ENCODE results near the gene TSPAN13. TPM values are rescaled to one million over a fixed set of nuclear protein-coding genes. Genes with fewer than 3 reads are reported as not detected.
A peak's percentile ranks its signal among the peaks of the same experiment; 100 is the strongest.
"Not testable (repeated sequence)": the region's sequence is repeated elsewhere in the genome, so short reads cannot be mapped to it uniquely, and the experiment has no call there.

The TSPAN13 gene
- total RNA-seq, 1 experiment from 2014 or later = 14.0 TPM

- CTCF ChIA-PET = no interaction called here
- Mint-ChIP-seq H3K9me3 (ENCODE audit: unreplicated experiment) (no peaks in the 10 kb centered on the region), H3K4me3 (ENCODE audit: unreplicated experiment) (no peak overlapping the region), H3K27ac (ENCODE audit: low read depth, unreplicated experiment) (no peak overlapping the region), H3K27me3 (ENCODE audit: insufficient read depth, unreplicated experiment) (no peaks in the 10 kb centered on the region), H3K36me3 (ENCODE audit: insufficient read depth, unreplicated experiment) (peaks cover 5% of the 10 kb centered on the region), H3K4me1 (ENCODE audit: insufficient read depth, unreplicated experiment) (peaks cover 6% of the 10 kb centered on the region)
- POLR2A ChIA-PET = no interaction called here
- no peak for TF ChIP-seq CTCF (IDR thresholded peaks at IDR 0.05; ENCODE audit: unreplicated experiment)
- intact Hi-C loops (cut with micrococcal nuclease) = no loop called here
- no TSS peak for BruUV-seq (replicated peaks)
- no peak for DNase-seq (ENCODE audit: unreplicated experiment)
These were observed 8.6 kb downstream of the TSPAN13 start for GRCh38 chr7:16762177-16762576.

GRCh38 chr7:16764942-16765341 is 11.4 kb downstream of the TSPAN13 start:
- H3K27ac Mint-ChIP-seq (ENCODE audit: low read depth, unreplicated experiment) = no peak overlapping the region

GRCh38 chr7:16765436-16765859 is 11.9 kb downstream of the TSPAN13 start:
- H3K27ac Mint-ChIP-seq (ENCODE audit: low read depth, unreplicated experiment) = no peak overlapping the region
- ChIA-PET POLR2A (interaction anchor here (8.5 kb wide), 1 partner anchor 9 kb away, joined by 85 read pairs; the partner anchor contains the start of gene TSPAN13), CTCF (interaction anchor here (0.6 to 1.5 kb wide), 2 partner anchors 70 to 90 kb away, joined by 3 read pairs; no protein-coding TSS in a partner anchor)
- no peak overlapping the region for H3K4me3 Mint-ChIP-seq (ENCODE audit: unreplicated experiment)
- peaks cover 5% of the 10 kb centered on the region for H3K36me3 Mint-ChIP-seq (ENCODE audit: insufficient read depth, unreplicated experiment)
- no TSS peak for BruUV-seq (replicated peaks)
- intact Hi-C loops (cut with micrococcal nuclease) = no loop called here
- peaks cover 3% of the 10 kb centered on the region for H3K4me1 Mint-ChIP-seq (ENCODE audit: insufficient read depth, unreplicated experiment)
- no peaks in the 10 kb centered on the region for H3K27me3 Mint-ChIP-seq (ENCODE audit: insufficient read depth, unreplicated experiment)
- no peak for TF ChIP-seq CTCF (IDR thresholded peaks at IDR 0.05; ENCODE audit: unreplicated experiment)
- H3K9me3 Mint-ChIP-seq (ENCODE audit: unreplicated experiment) = no peaks in the 10 kb centered on the region
- DNase-seq (ENCODE audit: unreplicated experiment) = no peak

More at GRCh38 chr7:16764942-16765341, 11.4 kb downstream of the TSPAN13 start:
- POLR2A ChIA-PET = interaction anchor here (1.0 to 8.5 kb wide), 2 partner anchors 9 to 11 kb away, joined by 4 to 85 read pairs; partner anchors contain the start of gene TSPAN13
- CTCF ChIA-PET = interaction anchor here (0.6 to 1.3 kb wide), 2 partner anchors 36 to 90 kb away, joined by 3 read pairs; no protein-coding TSS in a partner anchor
- peaks cover 5% of the 10 kb centered on the region for H3K36me3 Mint-ChIP-seq (ENCODE audit: insufficient read depth, unreplicated experiment)
- no peaks in the 10 kb centered on the region for H3K27me3 Mint-ChIP-seq (ENCODE audit: insufficient read depth, unreplicated experiment)
- no peak for DNase-seq (ENCODE audit: unreplicated experiment)
- intact Hi-C loops (cut with micrococcal nuclease) = no loop called here
- peaks cover 2% of the 10 kb centered on the region for H3K4me1 Mint-ChIP-seq (ENCODE audit: insufficient read depth, unreplicated experiment)
- TF ChIP-seq CTCF (IDR thresholded peaks at IDR 0.05; ENCODE audit: unreplicated experiment) = no peak
- no peak overlapping the region for H3K4me3 Mint-ChIP-seq (ENCODE audit: unreplicated experiment)
- H3K9me3 Mint-ChIP-seq (ENCODE audit: unreplicated experiment) = no peaks in the 10 kb centered on the region
- BruUV-seq (replicated peaks) = no TSS peak

DNA sequence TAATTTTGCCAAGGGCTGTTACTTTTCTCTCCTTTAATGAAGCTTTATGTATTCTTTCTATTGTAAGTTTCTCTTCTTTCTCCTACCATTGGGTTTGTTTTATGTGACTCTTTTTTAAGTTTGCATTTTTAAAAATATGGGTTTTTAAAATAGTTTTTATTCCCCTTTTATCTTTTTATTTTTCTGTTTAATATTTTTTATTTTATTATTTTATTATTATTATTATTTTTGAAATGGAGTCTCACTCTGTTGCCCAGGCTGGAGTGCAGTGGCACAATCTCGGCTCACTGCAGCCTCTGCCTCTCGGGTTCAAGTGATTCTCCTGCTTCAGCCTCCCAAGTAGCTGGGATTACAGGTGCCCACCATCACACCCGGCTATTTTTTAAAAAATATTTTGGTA is 16.4 kb downstream of the TSPAN13 start:
- Mint-ChIP-seq H3K27ac (ENCODE audit: low read depth, unreplicated experiment) (peak overlapping the region; percentile 65), H3K4me1 (ENCODE audit: insufficient read depth, unreplicated experiment) (peaks cover 22% of the 10 kb centered on the region)
- DNase-seq (ENCODE audit: unreplicated experiment); BruUV-seq (replicated peaks); H3K4me3 Mint-ChIP-seq (ENCODE audit: unreplicated experiment); H3K27me3 Mint-ChIP-seq (ENCODE audit: insufficient read depth, unreplicated experiment); intact Hi-C loops (cut with micrococcal nuclease); H3K36me3 Mint-ChIP-seq (ENCODE audit: insufficient read depth, unreplicated experiment); H3K9me3 Mint-ChIP-seq (ENCODE audit: unreplicated experiment): not testable (repeated sequence)
- ChIA-PET POLR2A (interaction anchor here (0.8 to 8.5 kb wide), 8 partner anchors 11 to 125 kb away, joined by 3 to 85 read pairs (median 7); partner anchors contain the start of genes ANKMY2 and TSPAN13), CTCF (interaction anchor here (0.7 to 1.5 kb wide), 6 partner anchors 9 to 146 kb away, joined by 3 to 7 read pairs (median 4); no protein-coding TSS in a partner anchor)

Measured in MCF 10A (cell line).